Transverse colon (tissue), 4 donors: Measurements from ENCODE around the gene OTOS. TPM values are rescaled to one million over a fixed set of nuclear protein-coding genes. Genes with fewer than 3 reads are reported as not detected.

ENCODE experiments used
- DNase-seq: peaks from one replicate; pipeline ENCODE4 v3.0.0-alpha.2; 2019
- H3K27ac ChIP-seq, 4 donors: fragments of 200-600 bp; sonication (generic); 2 replicates each; pipeline ENCODE4 v1.5.1; 2016 to 2018; ENCODE audit warnings: inconsistent platforms in 4 of 4
- H3K27me3 ChIP-seq: fragments of 200-600 bp; sonication (generic); 2 replicates; pipeline ENCODE4 v1.5.1; 2017; ENCODE audit warnings: inconsistent platforms
- H3K36me3 ChIP-seq, 4 donors: fragments of 200-600 bp; sonication (generic); 2 replicates each; pipeline ENCODE4 v1.5.1; 2017 to 2019; ENCODE audit warnings: inconsistent platforms in 4 of 4
- H3K4me1 ChIP-seq, 4 donors: fragments of 200-600 bp; sonication (generic); 2 replicates each; pipeline ENCODE4 v1.5.1; 2017 to 2020; ENCODE audit warnings: inconsistent platforms in 4 of 4
- H3K4me3 ChIP-seq, 4 donors: fragments of 200-600 bp; sonication (generic); 1 replicate in 1 of 4; 2 replicates in 3 of 4; pipeline versions ENCODE4 v1.5.1 to v1.6.1; 2017 to 2019; ENCODE audit warnings: inconsistent platforms in 4 of 4
- H3K9me3 ChIP-seq, 2 donors: fragments of 200-600 bp; sonication (generic); 2 replicates each; pipeline ENCODE4 v1.5.1; 2017 to 2019; ENCODE audit warnings: inconsistent platforms in 2 of 2
- EP300 ChIP-seq: sonication (generic); formaldehyde crosslinking; IDR thresholded peaks from one replicate; pipeline ENCODE4 v1.6.1; 2017; ENCODE audit warnings: antibody characterized with exemption, low read depth
- POLR2A ChIP-seq: fragments of 450-650 bp; IDR thresholded peaks from one replicate; pipeline ENCODE4 v1.6.1; 2016; ENCODE audit warnings: antibody characterized with exemption, mild to moderate bottlenecking, moderate library complexity
- POLR2AphosphoS5 ChIP-seq, 3 donors: sonication (generic); formaldehyde crosslinking; IDR thresholded peaks; one replicate each; pipeline ENCODE4 v1.6.1; 2016; ENCODE audit warnings: antibody characterized with exemption in 3 of 3
- WGBS, 2 donors: methylation state at CpG; one replicate each; pipeline ENCODE4 v1.1.5; 2018; ENCODE audit warnings: low coverage in 1 of 2; 5-methylcytosine and 5-hydroxymethylcytosine counted together
- in situ Hi-C, 4 donors: fragments of 200-750 bp; cut with MboI; loops; one replicate each; pipeline versions ENCODE4 v1.15.0 to v1.15.1; 2017; ENCODE audit warnings: low sequenced_read_pairs in 3 of 4, low pct_ligation_motif_present in 1 of 4, low pct_unique_long_range_greater_than_20kb in 1 of 4
- intact Hi-C: fragments of 100-400 bp; cut with DNase I; formaldehyde crosslinking; loops from one replicate; pipeline ENCODE4 v1.15.1; 2023; ENCODE audit warnings: low total_unique reads
- total RNA-seq, 4 donors: library from RNA; depleted of rRNA; stranded (reverse); fragments of >200 nt; gene quantifications; one replicate each; pipeline ENCODE4 v1.1.0, GENCODE V29; 2016
- TF ChIP-seq, protein P1 (sequence below), 5 experiments: fragments of 200-600 bp in 3 of 5; fragments of 450-650 bp in 2 of 5; sonication (generic) in 3 of 5; IDR thresholded peaks; 1 replicate in 2 of 5; 2 replicates in 3 of 5; pipeline ENCODE4 v1.5.1; 2016 to 2017; ENCODE audit warnings: antibody characterized with exemption in 5 of 5, inconsistent platforms in 3 of 5, mild to moderate bottlenecking in 2 of 5, moderate library complexity in 1 of 5

The OTOS gene
- total RNA-seq, 4 donors from 2014 or later, result not detected

- Histone ChIP-seq H3K27me3 (no peaks in the 10 kb centered on the region), H3K4me1 (no peaks in the 10 kb centered on the region), H3K27ac (no peak overlapping the region), H3K36me3 (no peaks in the 10 kb centered on the region), H3K4me3 (no peak overlapping the region), H3K9me3 (no peaks in the 10 kb centered on the region)
- in situ Hi-C loops (no loop called here), intact Hi-C loops (no loop called here)
- DNase-seq, result no peak
- 42 to 50% methylated on average over 2 to 3 of the region's 3 CpGs for WGBS, 2 donors
- TF ChIP-seq, protein P1, sequence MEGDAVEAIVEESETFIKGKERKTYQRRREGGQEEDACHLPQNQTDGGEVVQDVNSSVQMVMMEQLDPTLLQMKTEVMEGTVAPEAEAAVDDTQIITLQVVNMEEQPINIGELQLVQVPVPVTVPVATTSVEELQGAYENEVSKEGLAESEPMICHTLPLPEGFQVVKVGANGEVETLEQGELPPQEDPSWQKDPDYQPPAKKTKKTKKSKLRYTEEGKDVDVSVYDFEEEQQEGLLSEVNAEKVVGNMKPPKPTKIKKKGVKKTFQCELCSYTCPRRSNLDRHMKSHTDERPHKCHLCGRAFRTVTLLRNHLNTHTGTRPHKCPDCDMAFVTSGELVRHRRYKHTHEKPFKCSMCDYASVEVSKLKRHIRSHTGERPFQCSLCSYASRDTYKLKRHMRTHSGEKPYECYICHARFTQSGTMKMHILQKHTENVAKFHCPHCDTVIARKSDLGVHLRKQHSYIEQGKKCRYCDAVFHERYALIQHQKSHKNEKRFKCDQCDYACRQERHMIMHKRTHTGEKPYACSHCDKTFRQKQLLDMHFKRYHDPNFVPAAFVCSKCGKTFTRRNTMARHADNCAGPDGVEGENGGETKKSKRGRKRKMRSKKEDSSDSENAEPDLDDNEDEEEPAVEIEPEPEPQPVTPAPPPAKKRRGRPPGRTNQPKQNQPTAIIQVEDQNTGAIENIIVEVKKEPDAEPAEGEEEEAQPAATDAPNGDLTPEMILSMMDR (IDR thresholded peaks at IDR 0.05), result no peak
- TF ChIP-seq POLR2A, result no peak
- no peak for TF ChIP-seq POLR2AphosphoS5 (IDR thresholded peaks at IDR 0.05)
These were observed 44.2 kb upstream of the OTOS start for GRCh38 chr2:240184656-240185055.

DNA sequence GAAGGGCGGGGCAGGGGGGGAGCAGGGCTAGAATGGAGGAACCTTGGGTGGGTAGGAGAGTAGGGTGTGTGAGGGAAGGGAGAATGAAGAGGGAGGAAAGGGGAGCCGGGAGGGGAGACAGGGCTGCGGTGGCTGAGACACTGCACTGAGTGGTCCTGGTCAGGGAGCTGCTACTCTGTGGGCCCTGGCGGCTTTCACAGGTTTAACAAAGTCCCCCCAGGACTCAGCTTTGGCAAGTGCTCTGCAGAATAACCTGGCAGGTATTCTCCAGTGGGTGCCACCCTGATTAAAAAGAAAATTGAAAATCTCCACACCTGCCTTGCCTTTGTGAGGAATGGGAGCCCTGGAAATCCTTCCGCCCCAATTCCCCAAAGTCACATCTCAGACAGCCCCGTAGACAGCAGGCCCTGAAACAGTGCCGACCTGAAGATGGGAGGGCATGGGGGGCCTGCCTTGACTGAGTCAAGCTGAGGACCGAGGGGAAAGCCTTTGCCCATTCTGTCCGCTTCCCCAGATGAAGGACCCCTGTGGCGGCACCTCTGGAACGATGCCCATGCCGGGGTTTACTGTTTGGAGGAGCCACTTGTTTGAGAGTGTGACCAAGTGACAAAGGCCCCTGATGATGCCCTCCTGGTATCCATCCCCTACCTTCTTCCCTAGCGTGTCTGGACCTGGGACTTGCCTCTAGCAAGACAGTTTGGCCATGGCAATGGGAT lies 43.6 kb upstream of the OTOS start:
- no peaks in the 10 kb centered on the region for H3K9me3 ChIP-seq
- H3K4me1 ChIP-seq, result no peaks in the 10 kb centered on the region
- H3K4me3 ChIP-seq, result no peak overlapping the region
- peak; percentile 1 for DNase-seq
- H3K27me3 ChIP-seq, result no peaks in the 10 kb centered on the region
- intact Hi-C loops, result no loop called here
- TF ChIP-seq, protein P1 (IDR thresholded peaks at IDR 0.05), result no peak
- TF ChIP-seq EP300 (no peak), POLR2AphosphoS5 (IDR thresholded peaks at IDR 0.05) (no peak), POLR2A (no peak)
- no peaks in the 10 kb centered on the region for H3K36me3 ChIP-seq
- H3K27ac ChIP-seq, result no peak overlapping the region
- WGBS, 2 donors, result 75 to 79% methylated on average over 3 to 13 of the region's 13 CpGs
- in situ Hi-C loops, result no loop called here

DNA sequence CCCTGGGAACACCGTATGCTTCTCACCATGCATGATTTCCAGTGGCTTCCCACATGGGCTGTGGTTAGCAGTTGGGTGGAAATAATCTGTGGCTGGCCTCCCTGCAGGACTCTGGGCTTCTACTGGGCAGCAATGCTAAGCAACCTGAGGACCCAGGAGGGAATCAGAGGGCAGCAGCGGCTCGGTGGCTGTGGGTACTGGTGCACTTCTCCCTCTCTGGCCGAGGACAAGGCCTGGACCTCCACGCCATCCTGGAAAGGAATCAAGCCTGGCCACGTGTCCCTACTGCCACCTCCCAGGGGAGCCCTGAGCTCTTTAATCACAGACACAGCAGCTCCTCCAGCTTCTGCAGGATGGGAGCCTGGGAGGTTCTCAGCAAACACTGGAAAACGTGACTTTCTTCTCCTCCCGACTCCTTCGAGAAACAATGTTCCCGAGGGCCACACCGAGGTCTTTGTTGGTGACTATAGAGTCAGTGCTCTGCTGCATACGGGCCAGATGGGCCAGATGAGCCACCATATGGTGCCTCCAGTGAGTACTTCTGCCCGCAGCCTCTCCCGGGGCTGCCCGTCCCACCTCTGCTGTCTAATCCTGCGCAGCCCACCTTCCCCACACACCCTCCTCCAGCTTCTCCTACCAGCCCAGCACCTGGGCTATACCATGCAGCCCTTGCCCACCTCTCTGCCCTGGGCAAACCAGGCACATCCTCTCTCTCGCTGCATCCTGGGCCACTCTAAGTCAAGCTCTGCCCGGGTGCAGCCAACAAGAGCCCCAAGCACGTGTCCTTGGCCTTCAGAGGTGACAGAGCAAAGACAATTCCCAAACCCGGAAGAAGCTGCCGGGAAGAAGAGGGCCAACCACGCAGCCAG lies 42.8 kb upstream of the OTOS start:
- H3K27me3 ChIP-seq, result no peaks in the 10 kb centered on the region
- no peaks in the 10 kb centered on the region for H3K36me3 ChIP-seq
- TF ChIP-seq POLR2A (no peak), EP300 (no peak)
- TF ChIP-seq, protein P1 (IDR thresholded peaks at IDR 0.05), result no peak
- DNase-seq, result no peak
- H3K4me3 ChIP-seq, result no peak overlapping the region
- WGBS, 2 donors, result 78% methylated on average over 19 of the region's 22 CpGs; no CpG with 5 or more reads in 1 of the 2 donors
- no peaks in the 10 kb centered on the region for H3K9me3 ChIP-seq
- H3K4me1 ChIP-seq, result no peaks in the 10 kb centered on the region
- in situ Hi-C loops (no loop called here), intact Hi-C loops (no loop called here)
- no peak overlapping the region for H3K27ac ChIP-seq

DNA sequence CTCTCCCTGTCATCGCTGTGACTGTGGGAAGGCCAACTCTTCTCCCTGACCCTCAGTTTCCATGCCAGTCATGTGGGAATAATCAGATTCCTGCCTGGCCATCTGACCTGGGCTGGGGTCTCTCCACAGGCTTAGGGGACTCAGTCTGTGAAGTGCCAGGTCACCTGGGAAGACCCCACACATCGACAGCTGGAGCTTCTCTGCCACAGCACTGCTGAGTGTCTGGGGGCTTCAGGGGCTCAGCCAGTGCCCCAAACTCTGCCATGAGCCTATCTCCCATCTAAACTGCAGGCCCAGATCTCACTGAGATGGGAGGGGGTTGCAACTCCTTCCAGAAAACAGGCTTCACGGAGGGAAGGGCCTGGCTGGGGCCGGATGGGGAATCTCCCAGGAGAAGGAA lies 42.0 kb upstream of the OTOS start:
- DNase-seq, result no peak
- Histone ChIP-seq H3K4me3 (no peak overlapping the region), H3K36me3 (no peaks in the 10 kb centered on the region), H3K4me1 (no peaks in the 10 kb centered on the region), H3K27me3 (no peaks in the 10 kb centered on the region), H3K9me3 (no peaks in the 10 kb centered on the region), H3K27ac (no peak overlapping the region)
- intact Hi-C loops (no loop called here), in situ Hi-C loops (no loop called here)
- WGBS, 2 donors, result 82% methylated on average over 4 of the region's 4 CpGs; no CpG with 5 or more reads in 1 of the 2 donors
- TF ChIP-seq EP300 (no peak), POLR2AphosphoS5 (IDR thresholded peaks at IDR 0.05) (no peak), POLR2A (no peak)
- TF ChIP-seq, protein P1 (IDR thresholded peaks at IDR 0.05), result no peak
